Thoracic aorta (tissue), 2 donors: ENCODE measurements around the gene SPHK2. TPM values are rescaled to one million over a fixed set of nuclear protein-coding genes. Genes with fewer than 3 reads are reported as not detected.

Experiments
- ATAC-seq: fragments of 150-250 bp; one replicate; pipeline ENCODE4 v1.8.0; 2017; ENCODE audit warnings: low read depth; ENCODE audit not compliant: insufficient number of reproducible peaks, low FRiP score
- DNase-seq: peaks from one replicate; pipeline ENCODE4 v3.0.0-alpha.2; 2020; ENCODE audit warnings: low spot score
- H3K27ac ChIP-seq, 2 donors: fragments of 200-600 bp; sonication (generic); 1 replicate in 1 of 2; 2 replicates in 1 of 2; pipeline ENCODE4 v1.5.1; 2016; ENCODE audit warnings: mild to moderate bottlenecking in 2 of 2, moderate library complexity in 2 of 2
- H3K27me3 ChIP-seq: fragments of 200-600 bp; sonication (generic); replicated peaks from 2 replicates; pipeline ENCODE4 v1.6.0; 2016; ENCODE audit warnings: mild to moderate bottlenecking; ENCODE audit not compliant: insufficient read depth
- H3K36me3 ChIP-seq: fragments of 200-600 bp; sonication (generic); one replicate; pipeline ENCODE4 v1.5.1; 2016
- H3K4me1 ChIP-seq, 2 donors: fragments of 200-600 bp; sonication (generic); 1 replicate in 1 of 2; 2 replicates in 1 of 2; pipeline versions ENCODE4 v1.5.1 to v1.6.0; 2016; ENCODE audit warnings: low read depth in 2 of 2, mild to moderate bottlenecking in 1 of 2; ENCODE audit not compliant: control insufficient read depth in 1 of 2
- H3K4me3 ChIP-seq: fragments of 200-600 bp; sonication (generic); 2 replicates; pipeline ENCODE4 v1.5.1; 2016; ENCODE audit warnings: mild to moderate bottlenecking
- H3K9me3 ChIP-seq: fragments of 200-600 bp; sonication (generic); 2 replicates; pipeline ENCODE4 v1.5.1; 2016
- total RNA-seq, 2 donors: library from RNA; depleted of rRNA; stranded (reverse); fragments of >200 nt; gene quantifications; one replicate each; pipeline versions ENCODE4 v1.1.0 to v1.2.3, GENCODE V29; 2016
- TF ChIP-seq, protein P1 (sequence below): fragments of 200-600 bp; sonication (generic); IDR thresholded peaks from one replicate; pipeline ENCODE4 v1.5.1; 2019; ENCODE audit warnings: antibody characterized with exemption

Gene SPHK2
- total RNA-seq, 2 donors from 2014 or later, result 16.2 to 49.0 TPM

DNA sequence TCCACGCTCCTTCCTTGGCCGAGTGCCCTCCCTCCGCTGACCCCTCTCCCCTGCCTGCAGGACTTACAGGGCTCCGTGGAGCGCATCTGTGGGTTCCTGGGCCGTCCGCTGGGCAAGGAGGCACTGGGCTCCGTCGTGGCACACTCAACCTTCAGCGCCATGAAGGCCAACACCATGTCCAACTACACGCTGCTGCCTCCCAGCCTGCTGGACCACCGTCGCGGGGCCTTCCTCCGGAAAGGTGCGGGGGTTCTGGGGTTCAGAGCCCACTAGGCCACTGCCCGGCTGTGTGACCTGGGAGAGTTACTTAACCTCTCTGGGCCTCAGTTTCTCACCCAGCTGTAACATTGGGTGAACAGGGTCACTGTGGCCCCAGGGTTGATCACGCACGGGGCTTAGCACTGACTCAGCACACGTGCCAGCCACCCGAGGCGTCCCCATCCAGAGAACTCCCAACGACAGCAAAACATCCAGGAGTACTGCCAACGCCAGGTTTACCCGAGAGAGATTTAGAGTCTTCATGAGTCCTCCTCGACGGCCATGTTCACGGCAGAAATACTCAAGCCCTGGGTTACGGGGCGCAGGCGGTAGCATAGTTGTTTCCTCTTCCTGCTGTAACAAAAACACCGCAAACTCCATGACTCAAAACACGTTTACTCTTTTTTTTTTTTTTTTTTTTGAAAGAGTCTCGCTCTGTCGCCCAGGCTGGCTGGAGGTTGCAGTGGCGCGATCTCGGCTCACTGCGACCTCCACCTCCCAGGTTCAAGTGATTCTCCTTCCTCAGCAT is 22.4 kb upstream of the SPHK2 start:
- TF ChIP-seq, protein P1, sequence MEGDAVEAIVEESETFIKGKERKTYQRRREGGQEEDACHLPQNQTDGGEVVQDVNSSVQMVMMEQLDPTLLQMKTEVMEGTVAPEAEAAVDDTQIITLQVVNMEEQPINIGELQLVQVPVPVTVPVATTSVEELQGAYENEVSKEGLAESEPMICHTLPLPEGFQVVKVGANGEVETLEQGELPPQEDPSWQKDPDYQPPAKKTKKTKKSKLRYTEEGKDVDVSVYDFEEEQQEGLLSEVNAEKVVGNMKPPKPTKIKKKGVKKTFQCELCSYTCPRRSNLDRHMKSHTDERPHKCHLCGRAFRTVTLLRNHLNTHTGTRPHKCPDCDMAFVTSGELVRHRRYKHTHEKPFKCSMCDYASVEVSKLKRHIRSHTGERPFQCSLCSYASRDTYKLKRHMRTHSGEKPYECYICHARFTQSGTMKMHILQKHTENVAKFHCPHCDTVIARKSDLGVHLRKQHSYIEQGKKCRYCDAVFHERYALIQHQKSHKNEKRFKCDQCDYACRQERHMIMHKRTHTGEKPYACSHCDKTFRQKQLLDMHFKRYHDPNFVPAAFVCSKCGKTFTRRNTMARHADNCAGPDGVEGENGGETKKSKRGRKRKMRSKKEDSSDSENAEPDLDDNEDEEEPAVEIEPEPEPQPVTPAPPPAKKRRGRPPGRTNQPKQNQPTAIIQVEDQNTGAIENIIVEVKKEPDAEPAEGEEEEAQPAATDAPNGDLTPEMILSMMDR, result no peak
- H3K9me3 ChIP-seq, result no peaks in the 10 kb centered on the region
- no peak overlapping the region for H3K4me3 ChIP-seq
- no peak for ATAC-seq
- H3K4me1 ChIP-seq, result no peaks in the 10 kb centered on the region
- no peak overlapping the region for H3K27ac ChIP-seq
- no peak for DNase-seq
- H3K36me3 ChIP-seq, result no peaks in the 10 kb centered on the region
- no peaks in the 10 kb centered on the region for H3K27me3 ChIP-seq

DNA sequence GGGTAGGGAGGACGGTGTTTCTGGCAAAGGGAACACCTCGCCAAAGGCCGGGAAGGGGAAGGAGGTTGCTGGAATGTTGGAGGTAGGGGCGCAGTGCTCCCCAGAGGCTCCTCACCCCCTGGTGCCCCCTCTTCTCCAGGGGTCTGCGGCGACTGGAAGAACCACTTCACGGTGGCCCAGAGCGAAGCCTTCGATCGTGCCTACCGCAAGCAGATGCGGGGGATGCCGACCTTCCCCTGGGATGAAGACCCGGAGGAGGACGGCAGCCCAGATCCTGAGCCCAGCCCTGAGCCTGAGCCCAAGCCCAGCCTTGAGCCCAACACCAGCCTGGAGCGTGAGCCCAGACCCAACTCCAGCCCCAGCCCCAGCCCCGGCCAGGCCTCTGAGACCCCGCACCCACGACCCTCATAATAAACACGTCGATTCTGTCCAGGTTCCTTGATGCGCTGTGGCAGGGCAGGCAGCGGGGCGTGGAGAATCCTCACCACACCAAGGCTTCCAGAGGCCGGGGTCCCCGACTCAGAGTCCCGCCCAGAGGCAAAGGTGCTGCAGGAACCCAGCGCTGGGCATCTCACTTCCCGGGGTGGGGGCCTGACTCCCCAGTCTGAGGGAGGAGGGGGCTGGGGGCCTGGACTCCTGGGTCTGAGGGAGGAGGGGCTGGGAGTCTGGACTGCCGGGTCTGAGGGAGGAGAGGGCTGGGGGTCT is 20.2 kb upstream of the SPHK2 start:
- Histone ChIP-seq H3K27ac (no peak overlapping the region), H3K36me3 (no peaks in the 10 kb centered on the region), H3K4me3 (no peak overlapping the region), H3K9me3 (no peaks in the 10 kb centered on the region), H3K4me1 (no peaks in the 10 kb centered on the region), H3K27me3 (no peaks in the 10 kb centered on the region)
- TF ChIP-seq, protein P1, result no peak
- no peak for DNase-seq
- ATAC-seq, result no peak

DNA sequence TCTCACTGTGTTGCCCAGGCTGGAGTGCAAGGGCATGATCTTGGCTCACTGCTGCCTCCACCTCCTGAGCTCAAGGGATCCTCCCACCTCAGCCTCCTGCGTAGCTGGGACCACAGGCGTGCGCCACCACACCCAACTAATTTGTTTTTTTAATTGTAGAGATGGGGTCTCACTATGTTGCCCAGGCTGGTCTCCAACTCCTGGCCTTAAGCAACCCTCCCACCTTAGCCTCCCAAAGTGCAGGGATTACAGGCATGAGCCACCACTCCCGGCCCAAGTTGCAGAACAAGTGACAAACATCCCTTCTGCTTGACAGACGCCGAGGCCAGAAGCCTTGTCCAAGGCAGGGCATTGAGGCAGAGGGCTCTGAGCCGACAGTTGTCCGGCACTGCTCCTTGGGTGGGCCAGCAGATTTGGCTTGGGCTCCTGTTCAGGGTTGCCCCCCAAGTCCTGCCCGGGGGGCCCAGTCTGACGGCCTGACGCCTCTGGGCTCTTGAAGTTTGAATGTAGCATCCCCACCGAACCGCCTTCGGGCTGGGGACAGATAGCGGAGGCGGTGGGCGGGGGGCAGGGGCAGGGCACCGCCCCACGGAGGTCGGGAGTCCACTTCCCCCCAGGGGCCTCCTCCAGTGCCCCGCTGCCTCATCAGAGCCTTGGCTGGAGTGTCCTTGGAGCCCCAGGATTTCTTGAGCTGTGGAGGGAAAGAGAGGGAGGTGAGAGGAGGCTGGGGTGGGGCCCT is 18.5 kb upstream of the SPHK2 start:
- H3K9me3 ChIP-seq, result no peaks in the 10 kb centered on the region
- no peaks in the 10 kb centered on the region for H3K27me3 ChIP-seq
- TF ChIP-seq, protein P1, result no peak
- ATAC-seq (no peak), DNase-seq (no peak)
- no peak overlapping the region for H3K4me3 ChIP-seq
- no peaks in the 10 kb centered on the region for H3K4me1 ChIP-seq
- H3K27ac ChIP-seq, result no peak overlapping the region
- H3K36me3 ChIP-seq, result no peaks in the 10 kb centered on the region

DNA sequence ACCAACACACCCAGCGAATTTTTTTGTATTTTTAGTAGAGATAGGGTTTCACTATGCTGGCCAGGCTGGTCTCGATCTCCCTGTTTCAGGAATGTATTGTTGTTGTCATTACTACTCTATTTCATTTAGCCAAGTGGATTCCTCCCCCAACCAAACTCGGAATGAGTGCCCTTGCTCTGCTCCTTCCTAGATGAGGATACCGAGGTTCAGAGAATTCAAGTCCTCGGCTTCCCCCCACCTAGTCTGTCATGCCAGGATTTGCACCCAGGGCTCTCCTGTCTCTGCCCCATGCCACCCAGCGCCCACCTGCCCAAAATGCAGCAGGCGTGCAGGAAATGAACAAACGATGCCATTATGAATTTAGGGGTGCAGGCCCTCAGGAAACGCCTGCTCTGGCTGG is 16.3 kb upstream of the SPHK2 start:
- no peak for ATAC-seq
- DNase-seq, result no peak

More for the DNA sequence above, 16.3 kb upstream of the SPHK2 start:
- Histone ChIP-seq H3K36me3 (no peaks in the 10 kb centered on the region), H3K4me3 (no peak overlapping the region), H3K27me3 (no peaks in the 10 kb centered on the region), H3K4me1 (no peaks in the 10 kb centered on the region), H3K27ac (no peak overlapping the region), H3K9me3 (no peaks in the 10 kb centered on the region)
- TF ChIP-seq, protein P1, result no peak
